ENCODE results near the gene MAN1C1.

MAN1C1 gene

GRCh38 chr1:25616095-25616986 is at the start of gene MAN1C1:
TSS of gene MAN1C1 (plus strand) at chr1:25616791. CDS start at chr1:25617798, 1,007 bp downstream.
- DNase-seq: peak; percentile 56

DNA sequence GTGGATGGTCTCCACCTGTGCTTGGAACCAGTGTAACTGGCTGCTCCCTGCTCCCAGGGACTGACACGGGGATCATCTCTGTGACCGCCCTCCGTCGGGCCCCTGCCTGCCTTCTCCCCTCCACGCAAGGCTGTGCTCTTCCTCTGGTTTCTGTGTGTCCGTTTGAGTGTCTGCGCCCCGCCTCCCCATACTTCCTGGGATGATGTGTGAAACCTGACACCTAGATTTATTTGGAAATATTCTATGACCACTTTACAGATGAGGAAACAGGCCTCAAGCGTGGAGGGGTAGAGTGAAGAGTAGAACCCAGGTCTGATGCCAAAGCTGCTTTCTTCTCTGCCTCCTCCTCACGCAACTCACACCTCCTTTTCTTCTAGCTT is 48.9 kb upstream of the MAN1C1 start:
- no peak for DNase-seq

DNA sequence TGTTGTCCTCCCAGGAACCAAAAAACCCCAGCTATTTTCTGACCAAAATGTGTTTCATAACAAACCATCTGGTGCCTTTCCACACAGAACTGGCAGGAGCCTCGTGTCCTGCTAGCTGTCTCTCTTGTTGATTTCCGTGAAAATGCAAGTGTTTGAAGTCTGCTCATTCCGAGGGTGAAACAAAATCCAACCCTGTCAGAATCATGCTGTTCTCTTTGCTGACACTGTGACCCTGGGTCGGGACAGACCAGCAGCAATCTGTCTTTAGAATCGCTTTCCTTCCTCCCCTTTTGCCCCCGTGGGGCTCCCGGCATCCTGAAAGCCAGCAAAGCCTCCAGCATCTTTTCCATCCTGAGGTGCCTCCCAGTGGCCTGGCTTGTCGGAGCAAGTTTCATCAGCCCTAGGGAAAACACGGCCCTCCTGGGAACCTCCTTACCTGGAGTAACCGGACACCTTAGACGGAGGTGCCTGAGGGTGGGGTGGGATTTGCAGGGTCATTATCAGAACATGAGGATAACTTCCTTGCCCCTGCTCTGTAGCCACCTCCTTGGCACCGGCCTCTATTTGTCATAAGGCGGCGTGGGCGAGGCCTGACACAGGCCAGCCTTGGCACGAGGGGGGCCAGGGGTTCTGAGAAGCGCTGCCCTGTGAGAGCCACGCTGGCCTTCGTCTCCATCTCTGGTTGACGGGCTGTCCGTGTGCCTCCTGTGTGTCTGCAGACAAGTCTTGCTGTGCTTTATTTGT is 48.3 kb upstream of the MAN1C1 start:
- no peak for DNase-seq

DNA sequence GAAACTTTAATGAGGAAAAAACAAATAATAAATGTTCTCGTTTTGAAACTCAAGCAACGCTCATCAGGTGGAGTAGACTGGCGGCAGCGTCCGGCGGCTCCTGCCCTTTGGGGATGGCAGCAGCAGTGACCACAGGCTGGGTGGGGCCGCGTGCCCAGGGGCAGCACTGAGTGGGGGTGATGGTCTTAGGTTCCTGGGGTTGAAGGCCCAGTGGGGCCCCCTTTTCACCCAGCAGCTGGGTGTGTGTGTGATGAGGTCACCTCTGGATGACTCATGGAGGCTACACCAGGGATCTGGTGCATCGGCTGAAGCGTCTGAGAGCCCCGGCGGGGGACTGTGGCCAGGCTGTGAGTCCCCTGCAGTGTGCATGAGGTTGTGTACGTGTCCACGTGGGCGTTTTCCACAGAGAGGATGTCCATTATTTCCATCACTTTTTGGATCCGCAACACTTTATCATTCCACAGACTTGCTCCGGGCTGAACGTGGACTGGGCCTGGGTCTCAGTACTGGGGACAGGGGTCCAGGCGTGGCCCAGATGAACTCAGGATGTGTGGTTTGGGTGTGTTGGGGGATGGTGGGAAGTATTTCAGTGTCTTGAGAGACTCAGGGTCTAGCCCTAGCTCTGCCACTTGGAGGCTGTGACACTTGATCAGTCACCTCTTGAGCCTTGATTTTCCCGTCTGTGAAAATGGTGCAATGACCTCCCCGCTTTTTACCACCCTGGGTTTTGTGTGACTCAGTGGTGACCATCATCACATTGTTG is 47.6 kb upstream of the MAN1C1 start:
- peak; percentile 26 for DNase-seq

DNA sequence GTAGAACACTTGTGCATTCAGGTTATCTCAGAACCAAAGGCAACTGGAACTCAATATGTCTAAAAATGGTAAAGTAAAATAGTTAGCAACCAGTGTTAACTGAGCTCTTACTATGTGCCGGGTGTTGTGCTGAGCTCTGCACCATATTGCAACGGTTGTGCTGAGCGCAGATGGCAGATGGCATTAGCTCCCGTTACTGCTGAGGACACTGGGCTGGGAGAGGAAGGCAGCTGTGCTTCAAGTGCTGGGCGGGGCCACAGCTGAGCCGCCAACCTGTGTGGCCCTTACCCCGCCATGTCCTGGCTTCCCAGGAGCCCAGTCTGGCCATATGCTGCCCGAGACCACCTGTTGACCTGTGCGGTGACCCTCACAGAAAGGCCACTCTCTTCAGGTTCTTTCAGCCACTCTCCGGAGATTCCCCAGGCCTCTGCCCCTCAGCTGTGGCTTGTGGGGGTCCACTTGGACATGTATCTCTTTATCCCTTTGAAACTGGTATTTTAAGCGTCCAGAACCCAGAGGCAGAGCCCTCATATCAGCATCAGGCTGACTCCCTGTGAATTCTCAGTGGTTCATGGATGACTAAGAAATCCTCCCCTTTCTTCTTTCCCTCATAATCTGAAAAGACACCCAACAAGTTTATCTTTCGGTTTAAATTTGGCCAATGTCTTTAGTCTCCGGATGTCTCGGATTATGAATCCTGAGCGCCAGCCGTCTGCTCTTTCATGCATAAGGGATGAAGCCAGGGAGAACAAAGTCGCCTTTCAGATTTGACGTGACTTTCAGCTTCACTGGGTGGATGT is 46.8 kb upstream of the MAN1C1 start:
- no peak for DNase-seq

GRCh38 chr1:25570798-25571521 is 45.6 kb upstream of the MAN1C1 start:
- no peak for DNase-seq

DNA sequence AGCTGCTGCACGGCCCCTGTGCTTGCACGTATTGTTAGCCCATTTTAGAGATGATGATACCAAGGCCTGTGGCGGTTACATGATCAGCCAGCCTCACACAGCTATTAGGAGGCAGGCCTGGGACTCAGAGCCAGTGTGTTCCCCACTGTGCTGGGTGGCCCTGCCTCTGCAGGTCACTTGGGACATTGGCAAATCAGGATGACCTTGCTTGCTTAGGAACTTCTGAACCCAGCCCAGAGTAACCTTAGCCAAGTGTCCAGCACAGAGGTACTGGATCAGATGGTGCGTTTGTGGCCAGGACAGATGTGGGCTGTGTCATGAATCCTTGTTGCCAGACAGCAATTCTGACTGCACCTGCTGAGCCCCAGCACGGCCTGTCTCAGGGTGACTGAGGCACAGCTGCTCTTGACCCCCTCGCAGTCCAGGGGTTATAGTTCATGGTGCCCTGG is 45.0 kb upstream of the MAN1C1 start:
- no peak for DNase-seq

DNA sequence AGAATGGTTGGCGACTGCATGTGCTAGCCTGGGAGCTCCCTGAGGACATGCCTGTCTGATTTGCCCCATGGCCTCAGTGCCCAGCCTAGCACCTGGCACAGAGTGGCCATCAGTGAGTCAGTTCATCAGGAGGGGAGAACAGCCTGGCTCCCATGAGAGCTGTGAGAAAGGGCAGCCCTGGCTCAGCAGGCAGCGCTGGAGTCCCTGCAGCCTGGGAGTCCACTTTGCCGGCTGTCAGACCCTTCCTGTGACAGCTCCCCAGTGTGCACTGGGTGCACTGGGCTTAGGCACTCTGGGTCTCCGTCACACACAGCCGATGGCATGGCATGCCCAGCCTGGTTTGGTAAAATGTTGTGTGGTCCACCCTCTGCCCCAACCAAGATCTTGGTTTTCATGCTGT is 44.5 kb upstream of the MAN1C1 start:
- DNase-seq: no peak

DNA sequence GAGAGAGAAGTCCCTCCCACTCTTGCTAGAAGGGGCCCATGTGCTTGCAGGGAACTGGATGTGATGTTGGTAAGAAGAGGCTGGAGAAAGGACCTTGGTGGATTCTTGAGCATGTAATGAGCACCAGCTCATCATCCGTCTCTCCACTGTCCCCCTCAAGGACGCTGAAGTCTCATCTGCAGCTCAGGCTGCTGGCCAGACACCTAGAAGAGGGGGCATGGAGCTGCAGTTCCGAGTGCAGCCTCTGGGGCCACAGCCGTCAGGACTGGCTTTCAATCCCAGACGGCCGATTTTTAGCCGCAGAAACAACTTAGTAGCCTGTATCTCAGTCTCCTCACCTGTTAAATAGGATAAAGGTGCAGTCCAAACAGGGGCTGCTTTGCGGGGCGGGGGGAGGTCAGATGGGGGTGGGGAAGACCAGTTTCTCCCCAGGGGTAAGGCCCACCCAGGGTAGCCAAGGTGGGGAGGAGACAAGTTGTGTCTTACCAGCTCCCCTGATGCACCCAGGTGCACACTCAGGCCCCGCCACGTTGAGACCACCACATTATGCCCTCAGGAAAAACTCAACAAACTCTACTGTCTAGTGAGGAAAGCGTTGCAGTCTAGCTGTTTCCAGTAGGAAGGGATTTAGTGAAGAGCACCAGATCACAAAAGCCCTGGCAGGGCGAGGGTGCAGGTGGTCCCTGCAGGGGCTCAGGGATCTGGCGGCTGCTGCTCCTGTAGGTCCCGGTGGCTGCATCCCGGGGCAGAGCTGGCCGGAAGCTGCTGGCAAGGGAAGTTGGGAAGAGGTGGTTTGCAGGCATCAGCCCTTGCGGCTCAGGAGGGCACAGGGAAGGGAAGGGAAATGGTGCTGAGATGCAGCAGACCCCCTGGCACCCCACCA is 43.6 kb upstream of the MAN1C1 start:
- DNase-seq: no peak

GRCh38 chr1:25573591-25573930 is 43.0 kb upstream of the MAN1C1 start:
- no peak for DNase-seq

DNA sequence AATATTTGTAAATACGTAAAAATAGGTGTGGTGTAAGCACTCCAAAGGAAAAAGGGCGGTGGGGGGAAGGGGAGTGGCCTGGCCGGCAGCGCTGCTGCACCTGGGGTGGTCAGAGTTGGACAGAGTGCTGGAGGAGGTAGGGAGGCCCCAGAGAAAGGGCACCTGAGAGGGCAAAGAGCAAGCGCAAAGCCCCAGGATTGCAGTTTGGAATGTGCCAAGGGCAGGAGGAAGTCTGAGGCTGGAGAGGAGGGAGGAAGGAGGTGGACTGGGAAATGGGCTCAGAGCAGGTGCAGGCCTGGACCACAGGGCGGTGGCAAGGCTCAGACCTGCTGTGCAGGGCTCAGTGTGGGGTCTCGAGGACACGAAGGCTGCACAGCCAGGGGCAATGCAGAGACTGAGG is 42.6 kb upstream of the MAN1C1 start:
- DNase-seq: no peak

- no peak for DNase-seq
Observed at GRCh38 chr1:25575191-25575590, 41.4 kb upstream of the MAN1C1 start.

DNA sequence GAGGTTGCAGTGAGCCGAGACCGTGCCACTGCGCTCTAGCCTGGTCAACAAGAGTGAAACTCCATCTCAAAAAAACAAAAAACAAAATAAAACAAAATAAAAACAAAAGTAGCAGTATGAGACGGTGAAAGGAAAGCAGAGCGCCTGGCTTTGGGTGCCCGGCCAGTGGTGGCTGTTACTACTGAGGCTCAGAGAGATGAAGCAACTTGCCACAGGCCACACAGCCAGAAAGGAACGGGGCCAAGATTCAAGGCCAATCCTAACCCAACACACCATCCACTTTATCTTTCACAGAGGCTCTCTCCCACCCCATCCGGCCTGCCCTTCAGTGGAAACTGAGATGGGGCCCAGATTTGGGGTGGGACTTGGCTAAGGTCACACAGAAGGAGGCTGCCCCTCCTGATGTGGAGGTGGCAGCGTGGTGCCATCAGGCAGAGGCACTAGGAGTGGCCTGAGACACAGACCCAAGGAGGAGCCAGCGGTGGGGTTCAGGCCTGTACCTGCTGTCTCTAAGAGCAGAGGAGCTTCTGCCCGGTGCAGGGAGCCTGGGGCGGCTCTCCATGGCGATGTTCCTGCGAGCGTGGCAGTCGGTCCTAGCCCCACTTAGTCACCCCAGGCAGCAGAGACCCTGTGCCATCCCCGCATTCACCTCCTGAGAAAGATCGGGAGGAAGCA is 40.0 kb upstream of the MAN1C1 start:
- DNase-seq: no peak

DNA sequence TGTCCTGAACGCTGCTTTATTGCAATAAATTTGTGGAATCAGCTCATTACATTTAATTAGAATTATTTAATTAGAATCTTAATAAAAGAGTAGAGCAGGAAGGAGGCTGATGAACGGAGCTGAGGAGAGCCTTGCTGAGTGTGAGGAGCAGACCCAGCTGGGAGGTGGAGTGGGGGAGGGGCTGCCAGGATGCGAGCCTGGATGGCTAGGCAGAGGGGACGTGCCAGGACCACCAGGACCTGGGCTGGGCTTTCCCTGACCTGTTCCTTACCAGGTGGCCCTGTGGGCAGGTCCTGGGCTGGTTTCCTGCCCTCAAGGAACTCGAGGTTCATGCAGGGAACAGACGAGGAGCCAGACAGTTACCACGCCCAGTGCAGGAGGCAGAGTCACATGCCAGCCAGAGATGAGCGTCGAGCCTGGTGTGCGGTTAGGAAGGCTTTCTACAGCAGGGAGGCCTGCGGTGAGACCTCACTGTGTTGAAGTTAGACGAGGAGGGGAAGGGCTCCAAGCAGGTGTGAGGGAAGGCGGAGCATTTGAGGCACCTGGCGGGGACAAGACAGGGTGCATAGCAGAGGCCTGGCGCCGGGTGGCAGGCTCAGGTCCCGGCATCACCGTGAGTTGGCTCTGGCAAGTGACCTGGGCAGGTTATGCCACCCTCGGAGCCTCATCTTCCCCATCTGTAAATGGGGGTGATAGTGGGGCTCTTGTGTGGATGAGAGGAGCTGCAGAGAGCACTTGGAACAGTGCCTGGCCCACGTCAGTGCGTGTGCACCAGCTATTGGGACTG is 39.3 kb upstream of the MAN1C1 start:
- DNase-seq: no peak

- DNase-seq: no peak
Observed at GRCh38 chr1:25579292-25580252, 37.0 kb upstream of the MAN1C1 start.

- DNase-seq: no peak
Observed at GRCh38 chr1:25580927-25581326, 35.7 kb upstream of the MAN1C1 start.

DNA sequence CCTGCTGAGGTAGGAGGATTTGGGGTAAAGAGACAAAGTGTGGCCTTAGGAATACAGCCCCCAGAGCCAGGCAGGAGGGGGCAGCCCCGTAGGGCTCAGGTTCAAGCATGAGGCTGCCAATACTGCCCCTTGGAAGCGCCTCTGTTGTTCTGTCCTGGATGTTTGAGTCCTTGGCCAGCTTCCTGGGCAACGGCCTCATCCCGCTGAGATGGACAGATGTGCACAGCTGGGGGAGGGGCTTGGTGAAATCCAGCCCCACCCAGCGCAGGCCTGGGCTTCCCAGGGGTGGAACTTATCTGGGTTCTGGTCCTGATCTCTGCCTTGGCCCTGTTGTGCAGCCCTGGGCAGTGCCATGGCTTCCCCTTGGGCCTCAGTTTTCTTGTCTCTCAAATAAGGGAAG is 34.8 kb upstream of the MAN1C1 start:
- DNase-seq: no peak

Data from GOT3 (cell line).